A673 (cell line): ENCODE results near the gene SMAD3.

Source experiments
- EZH2 ChIP-seq: fragments of 200-600 bp; sonication (generic); IDR thresholded peaks from 2 replicates; pipeline ENCODE4 v1.6.1; 2017; ENCODE audit warnings: borderline replicate concordance, low read depth, mild to moderate bottlenecking, mixed read lengths, antibody characterized with exemption, low read length; ENCODE audit not compliant: poor library complexity, severe bottlenecking
- TF ChIP-seq, protein P1 (sequence below): fragments of 300-800, 200-600 bp; sonication (generic); conservative IDR thresholded peaks from 2 replicates; pipeline ENCODE4 v1.5.1; 2017; ENCODE audit warnings: low read depth, mild to moderate bottlenecking, antibody characterized with exemption, low read length, moderate library complexity, mixed read lengths

DNA sequence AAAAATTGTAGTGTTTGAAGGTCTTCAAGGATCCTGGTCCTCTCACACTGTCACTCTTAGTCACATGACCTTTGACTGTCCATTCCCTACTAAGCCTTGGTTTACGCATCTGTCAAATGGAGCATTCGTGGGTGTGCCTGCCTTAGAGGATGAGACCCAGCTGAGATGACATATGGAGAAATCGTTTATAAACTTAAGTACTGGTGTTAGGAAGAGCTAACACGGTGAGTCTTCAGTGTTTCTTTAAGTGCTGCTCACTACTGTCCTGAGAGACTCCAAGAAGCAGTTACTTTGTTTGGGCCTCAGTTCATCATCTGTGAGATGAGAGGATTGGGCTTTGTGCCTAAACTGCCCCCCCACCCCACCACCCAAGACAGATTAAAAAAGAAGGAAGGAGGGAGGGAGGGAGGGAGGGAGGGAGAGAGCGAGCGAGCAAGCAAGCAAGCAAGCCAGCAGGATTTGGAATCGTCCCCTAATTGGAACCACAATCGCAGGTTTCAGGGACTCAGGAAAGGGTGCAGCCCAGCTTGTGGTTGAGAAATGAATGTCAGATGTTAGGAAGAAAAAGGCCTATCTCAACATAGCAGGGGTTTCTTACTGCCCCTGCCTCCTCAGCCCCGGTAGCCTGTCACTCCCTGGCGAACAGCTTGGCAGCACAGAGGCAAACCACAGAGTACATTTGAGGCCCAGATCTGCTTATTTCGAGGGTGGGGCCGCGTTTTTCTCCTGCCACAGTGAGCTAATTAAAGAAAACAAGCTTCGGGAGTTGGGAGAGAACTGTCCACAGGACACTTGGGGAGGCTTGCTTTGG lies 32.7 kb downstream of the SMAD3 start:
- TF ChIP-seq, protein P1, sequence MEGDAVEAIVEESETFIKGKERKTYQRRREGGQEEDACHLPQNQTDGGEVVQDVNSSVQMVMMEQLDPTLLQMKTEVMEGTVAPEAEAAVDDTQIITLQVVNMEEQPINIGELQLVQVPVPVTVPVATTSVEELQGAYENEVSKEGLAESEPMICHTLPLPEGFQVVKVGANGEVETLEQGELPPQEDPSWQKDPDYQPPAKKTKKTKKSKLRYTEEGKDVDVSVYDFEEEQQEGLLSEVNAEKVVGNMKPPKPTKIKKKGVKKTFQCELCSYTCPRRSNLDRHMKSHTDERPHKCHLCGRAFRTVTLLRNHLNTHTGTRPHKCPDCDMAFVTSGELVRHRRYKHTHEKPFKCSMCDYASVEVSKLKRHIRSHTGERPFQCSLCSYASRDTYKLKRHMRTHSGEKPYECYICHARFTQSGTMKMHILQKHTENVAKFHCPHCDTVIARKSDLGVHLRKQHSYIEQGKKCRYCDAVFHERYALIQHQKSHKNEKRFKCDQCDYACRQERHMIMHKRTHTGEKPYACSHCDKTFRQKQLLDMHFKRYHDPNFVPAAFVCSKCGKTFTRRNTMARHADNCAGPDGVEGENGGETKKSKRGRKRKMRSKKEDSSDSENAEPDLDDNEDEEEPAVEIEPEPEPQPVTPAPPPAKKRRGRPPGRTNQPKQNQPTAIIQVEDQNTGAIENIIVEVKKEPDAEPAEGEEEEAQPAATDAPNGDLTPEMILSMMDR = no peak
- no peak for TF ChIP-seq EZH2
